Hepatocyte (in vitro differentiated cells): Measurements from ENCODE around the gene THAP3.

Experiments
- CTCF ChIP-seq: fragments of 200-600 bp; sonication (generic); IDR thresholded peaks from 2 replicates; pipeline ENCODE4 v1.5.1; 2016; ENCODE audit warnings: antibody characterized with exemption, mild to moderate bottlenecking; ENCODE audit not compliant: poor library complexity
- EZH2 ChIP-seq: fragments of 200-600 bp; sonication (generic); IDR thresholded peaks from 2 replicates; pipeline ENCODE4 v1.6.1; 2016; ENCODE audit warnings: antibody characterized with exemption, mild to moderate bottlenecking, borderline replicate concordance

- TF ChIP-seq CTCF, result no peak
- TF ChIP-seq EZH2, result no peak
Observed at GRCh38 chr1:6627841-6628545, 3.3 kb downstream of the THAP3 start.
